Measurements from ENCODE around the gene SCLT1.

DNA sequence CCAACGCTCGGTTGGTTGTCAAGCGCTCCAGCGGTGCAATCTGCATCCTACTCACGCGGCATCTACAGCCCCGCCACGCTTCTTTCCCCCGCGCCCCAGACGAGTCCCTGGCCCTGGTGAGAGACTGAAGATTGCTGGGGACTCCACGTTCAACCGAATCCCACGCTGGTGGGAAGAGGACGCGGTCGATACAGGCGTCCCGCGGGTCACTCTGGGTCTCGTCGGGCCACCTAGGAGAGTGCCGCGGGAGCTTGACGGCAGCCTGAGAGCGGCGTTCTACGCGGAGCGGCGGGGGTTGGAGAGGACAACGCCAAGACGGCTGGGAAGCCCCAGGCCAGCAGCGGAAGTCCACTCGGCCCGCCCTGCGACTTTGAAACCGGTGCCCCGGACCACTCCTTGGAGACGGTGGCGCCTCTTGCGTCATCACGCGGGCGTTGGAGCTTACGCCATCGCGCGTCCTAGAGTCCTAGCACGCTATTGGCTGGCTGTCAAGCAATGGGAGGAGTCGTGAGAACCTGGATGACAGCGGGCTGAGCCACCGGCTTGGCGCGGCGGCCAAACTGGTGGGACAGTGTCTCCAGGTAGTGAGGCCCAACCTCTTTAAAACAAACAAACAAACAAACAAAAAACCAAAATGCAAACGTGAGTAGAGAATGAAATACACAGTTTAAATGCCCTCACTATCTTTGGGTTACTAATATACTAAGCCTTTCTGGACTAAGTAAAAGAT, at the start of gene SCLT1:
- TF ChIP-seq, protein P1, sequence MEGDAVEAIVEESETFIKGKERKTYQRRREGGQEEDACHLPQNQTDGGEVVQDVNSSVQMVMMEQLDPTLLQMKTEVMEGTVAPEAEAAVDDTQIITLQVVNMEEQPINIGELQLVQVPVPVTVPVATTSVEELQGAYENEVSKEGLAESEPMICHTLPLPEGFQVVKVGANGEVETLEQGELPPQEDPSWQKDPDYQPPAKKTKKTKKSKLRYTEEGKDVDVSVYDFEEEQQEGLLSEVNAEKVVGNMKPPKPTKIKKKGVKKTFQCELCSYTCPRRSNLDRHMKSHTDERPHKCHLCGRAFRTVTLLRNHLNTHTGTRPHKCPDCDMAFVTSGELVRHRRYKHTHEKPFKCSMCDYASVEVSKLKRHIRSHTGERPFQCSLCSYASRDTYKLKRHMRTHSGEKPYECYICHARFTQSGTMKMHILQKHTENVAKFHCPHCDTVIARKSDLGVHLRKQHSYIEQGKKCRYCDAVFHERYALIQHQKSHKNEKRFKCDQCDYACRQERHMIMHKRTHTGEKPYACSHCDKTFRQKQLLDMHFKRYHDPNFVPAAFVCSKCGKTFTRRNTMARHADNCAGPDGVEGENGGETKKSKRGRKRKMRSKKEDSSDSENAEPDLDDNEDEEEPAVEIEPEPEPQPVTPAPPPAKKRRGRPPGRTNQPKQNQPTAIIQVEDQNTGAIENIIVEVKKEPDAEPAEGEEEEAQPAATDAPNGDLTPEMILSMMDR (IDR thresholded peaks at IDR 0.05) = no peak
- peak; percentile 51 for TF ChIP-seq POLR2A (IDR thresholded peaks at IDR 0.05)

Data from testis (tissue), 2 donors.